NCI-H460 (cell line): ENCODE measurements around the gene FAM193A. TPM values are rescaled to one million over a fixed set of nuclear protein-coding genes. Genes with fewer than 3 reads are reported as not detected.
"Not testable (repeated sequence)": the region's sequence is repeated elsewhere in the genome, so short reads cannot be mapped to it uniquely, and the experiment has no call there.

Source experiments
- DNase-seq: peaks from one replicate; pipeline ENCODE4 v3.0.0-alpha.2; 2016; ENCODE audit warnings: low read depth; ENCODE audit errors: extremely low read depth
- total RNA-seq: library from RNA; depleted of rRNA; stranded (reverse); fragments of >200 nt; shearing (Covaris generic); gene quantifications from 2 replicates; pipeline ENCODE4 v1.2.3, GENCODE V29; 2014

The FAM193A gene
- total RNA-seq, 1 experiment from 2014 or later: 12.2 TPM

DNA sequence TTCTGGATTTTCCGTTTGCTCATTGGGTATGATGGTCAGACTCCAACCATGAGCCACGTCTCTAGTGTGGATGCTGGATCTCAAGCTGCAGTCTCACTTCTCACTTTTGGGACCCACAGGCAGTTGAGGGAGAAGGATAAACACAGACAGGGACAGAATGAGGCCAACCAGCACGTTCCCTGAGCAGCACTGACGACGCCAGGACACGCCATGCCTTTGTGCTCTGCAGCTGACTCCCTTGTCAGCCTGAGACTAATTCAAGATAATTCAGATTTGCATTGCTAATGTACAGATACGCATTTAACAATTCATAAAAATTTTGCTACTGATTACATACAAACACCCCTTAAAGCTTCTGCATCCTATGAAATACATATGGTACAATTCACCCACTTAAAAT, 106.5 kb downstream of the FAM193A start:
- no peak for DNase-seq

DNA sequence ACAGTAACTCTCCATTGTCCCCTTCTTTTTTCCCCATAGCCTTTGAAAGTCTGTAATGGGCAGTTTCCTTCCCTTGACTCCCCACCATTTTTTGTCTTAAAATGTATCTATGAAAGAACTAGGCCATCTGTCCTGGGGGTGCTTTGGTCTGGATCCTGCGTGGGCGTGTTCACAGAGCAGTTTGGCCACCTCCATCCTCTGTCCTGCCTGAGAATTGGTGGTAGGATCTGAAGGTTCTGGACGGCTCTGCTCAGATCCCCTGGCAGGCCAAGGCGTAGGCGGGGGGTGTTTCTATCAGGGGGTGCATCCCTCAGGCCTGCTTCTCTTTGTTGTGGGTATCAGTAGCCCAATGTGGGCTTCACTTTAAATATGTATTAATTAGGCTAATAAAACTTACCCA, 107.1 kb downstream of the FAM193A start:
- DNase-seq: no peak

DNA sequence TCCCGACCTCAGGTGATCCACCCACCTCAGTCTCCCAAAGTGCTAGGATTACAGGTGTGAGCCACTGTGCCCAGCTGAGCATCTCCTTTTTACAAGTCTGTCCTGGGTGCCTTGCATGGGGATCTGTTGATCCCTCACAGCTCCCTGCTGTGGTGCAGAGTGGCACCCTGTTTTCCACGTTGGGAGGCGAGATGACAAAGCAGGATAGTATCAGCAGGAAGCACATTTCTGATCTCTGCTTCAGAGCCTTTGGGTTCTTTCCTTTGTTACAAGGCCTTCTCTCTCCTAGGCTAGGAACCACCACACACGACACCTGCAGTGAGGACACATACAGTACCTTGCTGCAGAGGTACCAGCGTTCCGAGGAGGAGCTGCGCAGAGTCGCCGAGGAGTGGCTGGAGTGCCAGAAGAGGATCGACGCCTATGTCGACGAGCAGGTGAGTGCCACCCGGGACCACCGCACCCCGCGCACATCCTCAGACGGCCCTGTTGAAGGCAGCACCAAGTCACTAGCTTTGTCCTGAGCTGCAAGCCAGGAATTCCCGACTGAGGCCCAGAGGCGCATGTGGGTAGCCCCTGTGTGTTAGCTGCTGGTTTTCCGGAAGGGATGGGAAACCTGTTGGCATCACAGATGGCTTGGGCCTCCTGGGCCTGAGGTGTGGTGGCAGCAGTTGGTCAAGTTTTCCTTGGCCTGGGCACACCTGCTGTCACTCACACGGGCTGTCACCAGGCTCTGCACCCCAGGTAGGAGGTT, 110.1 kb downstream of the FAM193A start:
- no peak for DNase-seq

DNA sequence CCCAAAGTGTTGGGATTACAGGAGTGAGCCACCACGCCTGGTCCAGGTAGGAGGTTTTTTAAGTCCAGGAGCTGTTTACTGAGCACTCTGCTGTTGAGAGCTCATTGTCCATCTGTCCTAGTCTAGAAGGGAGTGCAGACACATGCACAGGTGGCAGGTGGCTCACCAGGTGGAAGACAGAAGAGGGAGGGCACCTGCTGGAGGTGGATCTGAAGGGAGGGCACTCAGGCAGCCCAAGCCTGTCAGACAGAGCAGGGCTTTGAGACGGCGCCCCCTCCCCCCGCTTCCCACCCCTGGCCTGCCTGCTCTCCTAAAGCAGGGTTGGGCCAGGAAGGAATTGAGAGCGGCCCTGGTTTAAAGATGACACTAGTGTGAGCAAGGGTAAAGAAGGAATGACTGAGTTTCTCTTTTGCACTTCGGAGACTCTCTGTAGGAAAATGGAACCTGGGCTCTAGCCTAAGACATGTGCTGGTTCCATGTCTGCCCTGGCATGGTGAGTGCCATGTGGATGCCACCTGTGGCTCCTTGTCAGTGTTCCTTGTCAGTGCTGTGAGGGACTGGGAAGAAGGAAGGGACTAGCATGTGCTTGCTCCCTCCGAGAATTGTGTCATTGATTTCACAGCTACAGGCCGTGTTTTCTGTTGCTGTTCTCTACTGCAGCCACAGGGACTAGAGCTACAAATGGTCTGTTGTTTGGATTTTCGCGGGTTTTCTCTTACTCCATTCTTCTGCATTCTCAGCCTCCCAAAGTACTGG, 111.1 kb downstream of the FAM193A start:
- no peak for DNase-seq

DNA sequence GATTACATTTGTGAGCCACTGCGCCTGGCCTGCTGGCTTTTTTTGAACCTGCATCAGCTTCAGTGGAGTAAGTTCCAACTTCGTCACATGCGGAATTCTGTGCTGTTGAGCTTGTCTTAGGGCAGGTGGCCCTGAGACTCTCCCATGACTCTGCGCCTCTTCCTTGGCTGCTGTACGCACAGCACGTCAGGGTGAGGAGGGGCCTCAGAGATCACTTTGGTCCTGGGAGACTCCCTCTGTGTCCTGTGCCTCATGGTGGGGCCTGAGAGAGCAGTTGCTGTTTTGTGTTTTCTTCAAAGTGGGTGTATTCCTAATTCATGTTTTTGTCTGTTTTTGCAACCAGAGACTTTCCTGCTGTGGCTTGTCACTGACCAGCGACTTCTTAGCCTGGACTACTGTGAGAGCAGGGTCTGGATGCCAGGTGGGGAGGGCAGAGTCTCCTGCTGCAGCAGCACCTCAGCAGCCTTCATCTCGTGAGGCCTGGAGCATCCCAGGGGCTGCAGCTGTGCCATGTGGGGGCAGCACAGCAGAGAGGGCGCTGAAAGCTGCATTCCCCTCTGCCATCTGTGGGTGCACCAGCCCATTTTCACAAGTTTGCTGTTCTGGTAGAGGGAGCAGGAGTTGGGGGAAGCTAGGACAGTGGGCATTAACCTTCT, 111.8 kb downstream of the FAM193A start:
- no peak for DNase-seq

DNA sequence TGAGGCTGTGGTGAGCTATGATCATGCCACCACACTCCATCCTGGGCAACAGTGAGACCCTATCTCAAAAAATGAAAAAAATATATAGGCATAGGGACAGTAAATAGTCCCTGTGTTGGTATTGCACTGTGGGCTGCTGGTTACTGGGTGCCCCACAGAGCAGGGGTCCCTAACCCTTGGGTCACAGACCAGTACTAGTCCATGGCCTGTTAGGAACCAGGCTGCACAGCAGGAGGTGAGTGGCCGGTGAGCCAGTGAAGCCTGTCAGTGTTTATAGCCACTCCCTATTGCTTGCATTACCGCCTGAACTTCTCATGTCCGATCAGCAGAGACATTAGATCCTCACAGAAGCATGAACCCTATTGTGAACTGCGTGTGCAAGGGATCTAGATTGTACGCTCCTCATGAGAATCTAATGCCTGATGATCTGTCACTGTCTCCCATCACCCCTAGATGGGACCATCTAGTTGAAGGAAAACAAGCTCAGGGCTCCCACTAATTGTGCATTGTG, 113.2 kb downstream of the FAM193A start:
- DNase-seq: no peak

DNA sequence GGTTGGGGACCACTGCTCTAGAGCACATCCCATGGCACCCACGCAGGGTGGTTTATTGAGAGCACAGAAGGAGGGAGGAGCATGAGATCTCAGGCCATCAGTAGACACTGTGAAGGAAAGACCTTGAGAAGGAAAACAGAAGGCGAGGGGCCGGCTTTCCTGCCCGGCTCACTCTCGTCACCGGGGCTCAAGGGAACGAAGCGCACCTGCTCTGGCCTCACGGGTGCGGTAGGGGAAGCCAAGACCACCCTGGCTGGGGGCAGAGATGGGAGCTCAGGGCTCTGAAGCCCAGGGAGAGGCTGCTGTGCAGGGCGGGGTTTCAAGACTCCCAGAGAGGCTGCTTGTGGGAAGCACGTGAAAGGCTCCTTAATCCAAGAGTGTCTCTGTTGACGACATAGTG, 113.8 kb downstream of the FAM193A start:
- DNase-seq: no peak

DNA sequence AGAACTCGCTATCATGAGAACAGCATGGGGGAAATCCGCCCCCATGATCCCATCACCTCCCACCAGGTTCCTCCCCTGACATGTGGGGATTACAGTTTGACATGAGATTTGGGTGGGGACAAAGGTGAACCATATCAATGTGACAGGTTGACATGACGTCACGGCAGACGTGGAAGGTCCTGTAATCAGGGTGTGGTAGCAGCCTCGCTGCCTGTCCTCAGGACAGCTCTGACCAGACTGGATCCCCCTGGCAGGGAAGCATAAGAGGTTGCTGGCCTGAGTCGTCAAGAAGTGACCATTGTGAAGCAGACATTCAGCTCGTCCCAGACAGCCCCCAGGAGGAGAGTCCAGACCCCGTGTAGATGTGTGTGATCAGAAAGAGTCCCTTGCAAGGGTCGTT, 115.1 kb downstream of the FAM193A start:
- no peak for DNase-seq

DNA sequence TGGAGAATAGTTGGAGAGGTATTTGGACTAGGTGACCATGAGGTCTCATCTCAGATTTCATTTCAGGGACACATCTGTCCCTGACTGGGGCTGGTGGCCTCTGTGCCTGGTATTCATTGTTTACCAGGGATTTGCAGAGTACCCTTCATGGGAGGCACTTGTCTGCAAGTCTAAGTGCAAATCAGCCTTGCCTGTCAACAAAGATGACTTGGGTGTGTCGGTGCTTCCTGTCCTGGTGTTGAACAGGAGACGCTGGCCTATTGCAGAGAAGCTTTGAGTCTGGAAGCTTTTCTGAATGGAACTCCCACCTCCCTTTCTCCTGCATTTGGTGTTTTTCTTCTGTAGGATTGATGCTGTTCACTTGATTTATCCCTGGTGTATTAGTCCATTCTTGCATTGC, 115.6 kb downstream of the FAM193A start:
- DNase-seq: no peak

DNA sequence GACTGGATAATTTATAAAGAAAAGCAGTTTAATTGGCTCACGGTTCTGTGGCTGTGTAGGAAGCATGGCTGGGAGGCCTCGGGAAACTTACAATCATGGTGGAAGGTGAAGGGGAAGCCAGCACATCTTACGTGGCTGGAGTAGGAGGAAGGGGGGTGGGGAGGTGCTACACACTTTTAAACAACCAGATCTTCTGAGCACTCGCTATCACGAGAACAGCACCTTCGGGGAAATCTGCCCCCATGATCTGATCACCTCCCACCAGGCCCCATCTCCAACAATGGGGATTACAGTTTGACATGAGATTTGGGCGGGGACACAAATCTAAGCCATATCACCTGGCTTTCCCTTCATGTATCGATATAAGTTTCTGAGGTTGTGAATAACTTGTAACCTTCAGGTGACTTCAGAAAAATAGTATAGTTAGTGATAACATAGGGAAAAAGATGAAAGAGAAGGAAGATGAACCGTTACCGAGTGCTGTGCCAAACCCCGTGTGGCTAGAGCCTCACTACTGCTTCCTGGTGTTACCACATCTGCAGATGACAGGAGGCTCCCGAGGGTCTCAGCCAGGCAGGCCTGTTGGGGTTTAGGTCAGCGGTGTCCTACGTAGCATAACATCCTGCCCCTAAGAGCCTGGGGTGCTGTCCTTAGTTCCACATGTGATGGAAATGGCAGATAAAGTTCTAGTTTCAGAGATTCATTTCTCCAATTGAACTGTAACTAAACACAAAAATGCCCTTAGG, 116.1 kb downstream of the FAM193A start:
- DNase-seq: no peak

DNA sequence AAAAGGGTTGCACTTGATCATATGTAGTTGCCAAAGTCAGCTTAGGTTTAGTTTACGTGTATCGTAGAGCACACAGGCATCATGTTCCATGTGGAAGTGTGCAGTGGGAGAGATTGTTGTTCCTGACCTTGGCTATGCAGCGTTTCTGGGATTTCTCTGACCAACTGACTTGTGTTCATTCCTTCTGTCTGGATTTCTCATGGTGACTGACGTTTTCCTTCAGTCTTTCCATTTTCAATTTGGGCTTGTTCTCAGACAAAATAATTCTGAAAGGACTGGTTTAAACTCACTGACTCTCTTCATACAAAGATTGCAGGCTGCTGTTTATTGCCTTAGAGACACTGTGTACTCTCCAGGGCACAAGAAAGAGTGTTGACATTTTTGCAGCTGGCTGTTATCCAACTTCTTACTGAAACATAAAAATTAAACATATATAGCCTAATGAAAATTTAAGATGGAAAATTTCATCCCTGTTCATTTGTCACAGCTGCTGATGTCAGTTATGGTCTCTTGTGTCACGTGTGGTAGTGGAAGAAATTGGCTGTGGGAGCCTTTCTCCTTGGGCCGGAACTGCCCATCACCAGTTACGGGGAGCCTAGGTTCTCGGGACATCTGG, 124.3 kb downstream of the FAM193A start:
- DNase-seq: no peak

DNA sequence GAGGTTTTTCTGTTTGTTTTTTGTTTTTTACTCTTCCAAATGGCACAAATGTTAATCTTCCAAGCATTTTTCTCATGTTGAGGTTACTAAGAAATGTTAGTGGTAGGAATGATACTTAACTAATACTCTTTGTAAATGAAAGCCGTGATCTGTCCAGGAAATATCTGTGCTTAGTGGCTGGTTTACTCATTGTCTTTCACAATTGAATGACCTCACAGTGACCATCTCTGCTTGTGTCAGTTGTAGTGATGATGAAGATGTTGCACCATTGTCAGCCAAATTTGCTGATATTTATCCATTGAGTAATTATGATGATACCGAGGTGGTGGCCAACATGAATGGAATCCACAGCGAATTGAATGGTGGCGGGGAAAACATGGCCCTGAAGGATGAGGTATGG, 126.2 kb downstream of the FAM193A start:
- no peak for DNase-seq

DNA sequence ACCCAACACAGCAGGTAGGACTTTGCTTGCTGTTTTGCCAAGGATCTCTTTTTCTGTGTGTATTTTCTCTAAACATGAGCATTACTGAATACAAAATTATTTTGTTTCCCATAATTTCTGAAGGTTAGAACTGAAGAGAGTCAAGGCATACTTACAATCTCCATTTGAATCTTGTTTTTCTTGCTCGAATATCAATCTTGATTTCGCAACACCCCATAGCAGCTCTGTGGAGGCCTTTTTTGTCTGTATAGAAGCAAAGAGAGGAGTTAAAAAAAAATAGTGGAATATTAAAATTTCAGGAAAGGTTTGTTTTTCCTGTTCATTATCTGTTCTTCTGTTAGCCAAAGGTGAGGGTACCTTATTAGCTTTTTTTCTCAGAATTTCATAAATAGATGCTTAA, 126.8 kb downstream of the FAM193A start:
- no peak for DNase-seq

DNA sequence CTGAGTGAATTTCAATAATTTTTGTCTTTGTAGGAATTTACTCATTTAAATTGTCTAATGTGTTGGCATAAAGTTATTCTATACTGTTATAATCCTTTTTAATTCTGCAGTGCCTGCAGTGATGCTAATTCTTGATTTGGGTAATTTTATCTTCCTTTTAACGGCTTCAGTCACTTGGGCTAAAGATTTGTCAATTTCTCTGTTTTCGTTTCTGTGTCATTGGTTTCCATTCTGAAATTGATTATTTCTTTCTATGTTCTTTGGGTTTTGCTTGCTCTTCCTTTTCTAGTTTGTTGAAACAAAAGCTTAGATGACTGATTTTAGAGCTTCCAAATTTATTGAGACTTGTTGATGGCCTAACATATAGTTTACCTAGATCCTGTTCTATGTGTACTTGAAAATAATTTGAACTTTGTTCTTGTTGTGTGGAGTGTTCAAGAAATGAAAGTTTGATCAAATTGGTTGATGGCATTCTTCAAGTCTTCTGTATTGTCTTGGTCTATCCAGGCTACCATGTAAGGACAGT, 130.3 kb downstream of the FAM193A start:
- DNase-seq: no peak

DNA sequence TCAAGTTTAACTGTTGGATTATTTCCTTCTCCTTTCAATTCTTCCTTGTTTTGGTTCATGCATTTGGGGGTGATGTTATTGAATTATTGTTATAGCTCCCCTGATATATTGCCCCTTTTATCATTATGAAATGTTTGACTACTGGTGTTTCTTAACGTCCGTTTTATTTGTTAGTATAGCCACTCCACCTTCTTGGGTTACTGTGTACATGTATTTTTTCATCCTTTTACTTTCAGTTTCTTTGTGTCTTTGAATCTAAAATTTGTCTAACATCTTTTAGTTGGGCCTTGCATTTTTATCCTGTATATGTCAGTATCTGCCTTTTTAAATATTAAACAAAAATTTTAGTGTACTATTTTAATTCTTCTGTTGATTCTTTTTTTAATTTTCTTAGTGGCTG, 131.0 kb downstream of the FAM193A start:
- DNase-seq: no peak

DNA sequence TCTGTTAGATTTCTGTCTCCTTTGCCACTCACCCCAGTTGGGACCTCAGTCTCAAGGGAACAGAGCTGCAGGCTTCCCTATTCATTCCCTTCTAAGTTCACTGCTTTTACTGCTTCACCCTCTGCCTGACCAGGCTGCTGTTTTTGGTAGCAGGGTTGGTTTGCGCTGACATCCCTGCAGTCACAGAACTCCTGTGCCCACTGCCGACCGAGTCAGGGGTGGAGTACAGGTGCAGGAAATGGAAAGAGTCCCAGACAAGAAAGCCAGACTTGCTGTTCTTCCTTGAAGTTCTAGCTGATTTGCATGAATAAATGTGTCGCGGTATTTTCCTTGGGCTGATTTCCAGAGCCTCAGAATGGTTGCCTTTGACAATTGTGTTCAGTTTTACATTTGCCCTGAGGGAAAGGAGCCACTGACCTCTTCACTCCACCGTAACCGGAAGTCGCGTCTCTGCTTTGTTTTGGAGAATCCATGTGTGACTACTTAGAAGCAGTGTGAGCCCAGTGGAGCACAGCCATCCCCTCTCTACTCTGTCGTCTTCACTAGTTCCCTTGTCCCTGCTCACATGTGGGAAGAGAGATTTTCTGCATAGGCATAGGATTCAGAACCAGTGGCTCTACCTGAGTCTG, 134.9 kb downstream of the FAM193A start:
- DNase-seq: no peak

DNA sequence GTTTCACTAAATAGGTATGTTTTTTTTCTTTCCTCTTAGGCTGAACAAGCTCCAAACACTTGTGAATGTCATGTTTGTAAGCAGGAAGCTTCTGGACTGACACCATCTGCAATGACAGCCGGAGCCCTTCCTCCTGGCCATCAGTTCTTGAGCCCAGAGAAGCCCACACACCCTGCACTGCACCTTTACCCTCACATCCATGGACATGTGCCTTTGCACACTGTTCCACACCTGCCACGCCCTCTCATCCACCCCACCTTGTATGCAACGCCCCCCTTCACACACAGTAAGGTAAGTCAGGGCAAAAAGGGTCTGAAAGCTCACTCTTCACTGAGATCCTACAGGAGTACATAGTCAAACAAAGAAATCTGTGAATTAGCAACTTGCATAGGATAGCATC, 135.6 kb downstream of the FAM193A start:
- no peak for DNase-seq

DNA sequence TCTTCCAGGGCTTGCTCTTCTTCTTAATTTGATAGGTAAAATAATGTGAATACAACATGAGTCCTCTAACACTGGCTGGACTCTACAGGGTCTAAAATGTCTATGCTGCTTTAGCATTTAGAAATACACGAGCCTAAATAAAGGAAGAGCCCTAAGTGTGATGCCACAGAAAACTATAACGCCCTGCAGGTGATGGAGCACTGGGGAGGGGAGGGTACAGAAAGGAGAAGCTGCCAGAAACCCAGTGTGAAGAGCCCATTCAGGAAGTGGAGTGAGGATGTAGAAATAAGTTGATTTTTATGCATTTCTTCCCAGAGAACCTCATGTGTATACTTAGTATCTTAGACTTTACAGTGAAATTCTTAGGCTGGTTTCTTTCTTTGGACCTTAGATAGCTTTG, 136.3 kb downstream of the FAM193A start:
- DNase-seq: no peak

DNA sequence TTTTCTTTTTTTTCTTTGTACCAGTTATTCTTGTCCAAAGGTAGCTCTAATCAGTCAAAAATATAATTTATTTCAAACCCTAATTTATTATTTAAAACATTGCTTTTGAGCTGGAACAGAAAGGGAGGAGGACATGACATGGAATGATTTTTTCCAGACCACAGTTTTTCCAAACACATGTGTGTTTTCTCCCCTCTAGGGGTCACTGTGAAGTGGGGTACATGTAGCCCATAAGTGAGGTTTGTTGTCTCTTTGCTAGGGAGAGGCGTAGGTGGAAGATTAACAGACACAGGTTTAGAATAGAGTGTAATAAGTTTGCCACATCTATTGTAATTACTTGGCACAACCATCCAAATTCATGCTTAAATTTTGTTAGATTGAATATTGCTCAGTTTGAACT, 136.7 kb downstream of the FAM193A start:
- DNase-seq: no peak

DNA sequence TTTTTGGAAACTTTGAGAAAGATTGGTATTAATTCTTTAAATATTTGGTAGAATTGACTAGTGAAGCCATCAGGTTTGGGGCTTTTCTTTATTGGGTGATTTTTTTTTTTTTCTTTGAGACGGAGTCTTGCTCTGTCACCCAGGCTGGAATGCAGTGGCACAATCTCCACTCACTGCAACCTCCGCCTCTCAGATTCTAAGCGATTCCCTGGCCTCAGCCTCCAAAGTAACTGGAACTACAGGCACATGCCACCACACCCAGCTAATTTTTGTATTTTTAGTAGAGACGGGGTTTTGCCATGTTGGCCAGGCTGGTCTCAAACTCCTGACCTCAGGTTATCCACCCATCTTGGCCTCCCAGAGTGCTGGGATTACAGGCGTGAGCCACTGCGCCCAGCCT, 143.3 kb downstream of the FAM193A start:
- DNase-seq: not testable (repeated sequence)
